H9 (cell line): ENCODE data around the gene MACC1. TPM values are rescaled to one million over a fixed set of nuclear protein-coding genes. Genes with fewer than 3 reads are reported as not detected.

ENCODE experiments used
- DNase-seq: peaks from one replicate; pipeline ENCODE4 v3.0.0-alpha.2; 2017
- H2AFZ ChIP-seq: one replicate; pipeline ENCODE4 v1.6.1; 2013; ENCODE audit warnings: mild to moderate bottlenecking, low read length, control low read depth, moderate library complexity
- H2AK5ac ChIP-seq: 2 replicates; pipeline ENCODE4 v1.6.1; 2013; ENCODE audit warnings: low read length, control low read depth, mixed read lengths; ENCODE audit not compliant: insufficient read length
- H2BK120ac ChIP-seq: one replicate; pipeline ENCODE4 v1.6.1; 2013; ENCODE audit warnings: low read depth, mild to moderate bottlenecking, low read length, control low read depth, inconsistent platforms; ENCODE audit not compliant: poor library complexity, severe bottlenecking
- H2BK12ac ChIP-seq: 2 replicates; pipeline ENCODE4 v1.6.1; 2013; ENCODE audit warnings: low read length, control low read depth, mixed read lengths, low read depth; ENCODE audit not compliant: insufficient read length
- H2BK15ac ChIP-seq: 2 replicates; pipeline ENCODE4 v1.6.1; 2013; ENCODE audit warnings: low read depth, low read length, control low read depth
- H2BK20ac ChIP-seq: one replicate; pipeline ENCODE4 v1.6.1; 2013; ENCODE audit warnings: low read depth, mild to moderate bottlenecking, low read length, control low read depth, inconsistent platforms; ENCODE audit not compliant: poor library complexity, severe bottlenecking
- H2BK5ac ChIP-seq: 2 replicates; pipeline ENCODE4 v1.6.1; 2013; ENCODE audit warnings: low read length, control low read depth, mixed read lengths; ENCODE audit not compliant: insufficient read length
- H3K14ac ChIP-seq: 2 replicates; pipeline ENCODE4 v1.6.1; 2013; ENCODE audit warnings: low read length, control low read depth; ENCODE audit not compliant: insufficient read depth
- H3K18ac ChIP-seq: 2 replicates; pipeline ENCODE4 v1.6.1; 2013; ENCODE audit warnings: low read depth, mild to moderate bottlenecking, mixed read lengths, low read length, control low read depth; ENCODE audit not compliant: insufficient read length
- H3K23ac ChIP-seq: 2 replicates; pipeline ENCODE4 v1.6.1; 2013; ENCODE audit warnings: low read length, control low read depth, mixed read lengths, low read depth; ENCODE audit not compliant: insufficient read length
- H3K23me2 ChIP-seq: 2 replicates; pipeline ENCODE4 v1.6.1; 2013; ENCODE audit warnings: low read depth, mild to moderate bottlenecking, mixed read lengths, low read length, control low read depth; ENCODE audit not compliant: insufficient read length, poor library complexity, severe bottlenecking
- H3K27ac ChIP-seq: 2 replicates; pipeline ENCODE4 v1.5.1; 2013; ENCODE audit warnings: low read length, control low read depth, mixed read lengths, low read depth; ENCODE audit not compliant: insufficient read length
- H3K27me3 ChIP-seq: 2 replicates; pipeline ENCODE4 v1.6.1; 2013; ENCODE audit warnings: low read length, control low read depth, inconsistent platforms; ENCODE audit not compliant: insufficient read depth
- H3K4ac ChIP-seq: 2 replicates; pipeline ENCODE4 v1.6.1; 2013; ENCODE audit warnings: low read depth, mild to moderate bottlenecking, control low read depth, inconsistent platforms, low read length, moderate library complexity
- H3K4me1 ChIP-seq: 2 replicates; pipeline ENCODE4 v1.6.1; 2013; ENCODE audit warnings: low read length, control low read depth, inconsistent platforms; ENCODE audit not compliant: insufficient read depth
- H3K4me2 ChIP-seq: 2 replicates; pipeline ENCODE4 v1.6.1; 2013; ENCODE audit warnings: low read length, control low read depth, mixed read lengths; ENCODE audit not compliant: insufficient read length, insufficient read depth
- H3K56ac ChIP-seq: 2 replicates; pipeline ENCODE4 v1.6.1; 2013; ENCODE audit warnings: low read depth, mild to moderate bottlenecking, mixed read lengths, low read length, control low read depth; ENCODE audit not compliant: insufficient read length
- H3K79me1 ChIP-seq: 2 replicates; pipeline ENCODE4 v1.6.1; 2013; ENCODE audit warnings: low read depth, mild to moderate bottlenecking, moderate library complexity, low read length, control low read depth, inconsistent platforms; ENCODE audit not compliant: insufficient read depth, poor library complexity, severe bottlenecking
- H3K79me2 ChIP-seq: 2 replicates; pipeline ENCODE4 v1.6.1; 2013; ENCODE audit warnings: low read length, control low read depth, inconsistent platforms; ENCODE audit not compliant: insufficient read depth
- H3K9ac ChIP-seq: 2 replicates; pipeline ENCODE4 v1.6.1; 2013; ENCODE audit warnings: low read length, control low read depth, mixed read lengths; ENCODE audit not compliant: insufficient read length; ENCODE audit errors: extremely low read depth
- H3K9me3 ChIP-seq: one replicate; pipeline ENCODE4 v1.6.1; 2013; ENCODE audit warnings: low read depth, low read length, inconsistent platforms; ENCODE audit not compliant: control insufficient read depth
- H3T11ph ChIP-seq: one replicate; pipeline ENCODE4 v1.6.1; 2013; ENCODE audit warnings: mild to moderate bottlenecking, low read length, control low read depth, inconsistent platforms
- H4K20me1 ChIP-seq: one replicate; pipeline ENCODE4 v1.6.1; 2013; ENCODE audit not compliant: control insufficient read depth, insufficient read length, insufficient read depth
- H4K5ac ChIP-seq: 2 replicates; pipeline ENCODE4 v1.6.1; 2013; ENCODE audit warnings: low read depth, mild to moderate bottlenecking, mixed read lengths, low read length, control low read depth; ENCODE audit not compliant: insufficient read length
- H4K8ac ChIP-seq: replicated peaks from 2 replicates; pipeline ENCODE4 v1.6.1; 2013; ENCODE audit warnings: low read length, control low read depth, mixed read lengths, low read depth; ENCODE audit not compliant: insufficient read length
- H4K91ac ChIP-seq: 2 replicates; pipeline ENCODE4 v1.6.1; 2013; ENCODE audit warnings: low read depth, mild to moderate bottlenecking, moderate library complexity, mixed read lengths, low read length, control low read depth; ENCODE audit not compliant: insufficient read length
- H3K27ac Mint-ChIP-seq, 3 experiments: 2 replicates in 2 of 3; 3 replicates in 1 of 3; pipeline ENCODE4 v1.8.0; 2020 to 2021; ENCODE audit warnings: mixed read lengths in 3 of 3, mild to moderate bottlenecking in 1 of 3, moderate library complexity in 1 of 3
- H3K27me3 Mint-ChIP-seq: 2 replicates; pipeline ENCODE4 v1.8.0; 2021; ENCODE audit warnings: low read depth, mild to moderate bottlenecking, moderate library complexity, mixed read lengths
- H3K36me3 Mint-ChIP-seq, 3 experiments: 2 replicates in 2 of 3; 3 replicates in 1 of 3; pipeline ENCODE4 v1.8.0; 2020 to 2021; ENCODE audit warnings: low read depth in 3 of 3, mixed read lengths in 3 of 3; ENCODE audit not compliant: insufficient read depth in 1 of 3
- H3K4me1 Mint-ChIP-seq, 2 experiments: 2 replicates each; pipeline ENCODE4 v1.8.0; 2020; ENCODE audit warnings: mixed read lengths in 2 of 2
- H3K4me3 Mint-ChIP-seq, 2 experiments: 2 replicates in 1 of 2; 3 replicates in 1 of 2; pipeline ENCODE4 v1.8.0; 2020 to 2021; ENCODE audit warnings: mild to moderate bottlenecking in 2 of 2, mixed read lengths in 2 of 2, moderate library complexity in 1 of 2
- H3K9me3 Mint-ChIP-seq, 2 experiments: 2 replicates in 1 of 2; 3 replicates in 1 of 2; pipeline ENCODE4 v1.8.0; 2020; ENCODE audit warnings: mild to moderate bottlenecking in 2 of 2, mixed read lengths in 2 of 2, moderate library complexity in 1 of 2
- WGBS: extraction: QIAGEN DNeasy Blood & Tissue Kit; methylation state at CpG from one replicate; pipeline ENCODE4 v1.1.7; 2013; ENCODE audit warnings: missing lambda C conversion rate, low lambda C conversion rate, mixed read lengths; ENCODE audit not compliant: insufficient read length; ENCODE audit errors: extremely low coverage; 5-methylcytosine and 5-hydroxymethylcytosine counted together
- total RNA-seq: library from RNA; stranded (reverse); gene quantifications from 2 replicates; pipeline ENCODE4 v1.2.1, GENCODE V29; 2021
- TF ChIP-seq, protein P1 (sequence below): fragments of 200-600 bp; sonication (generic); conservative IDR thresholded peaks from 3 replicates; pipeline ENCODE4 v1.8.0; 2021; ENCODE audit warnings: antibody characterized with exemption, mild to moderate bottlenecking

MACC1 gene
- total RNA-seq, 1 experiment from 2014 or later, result 11.0 TPM

DNA sequence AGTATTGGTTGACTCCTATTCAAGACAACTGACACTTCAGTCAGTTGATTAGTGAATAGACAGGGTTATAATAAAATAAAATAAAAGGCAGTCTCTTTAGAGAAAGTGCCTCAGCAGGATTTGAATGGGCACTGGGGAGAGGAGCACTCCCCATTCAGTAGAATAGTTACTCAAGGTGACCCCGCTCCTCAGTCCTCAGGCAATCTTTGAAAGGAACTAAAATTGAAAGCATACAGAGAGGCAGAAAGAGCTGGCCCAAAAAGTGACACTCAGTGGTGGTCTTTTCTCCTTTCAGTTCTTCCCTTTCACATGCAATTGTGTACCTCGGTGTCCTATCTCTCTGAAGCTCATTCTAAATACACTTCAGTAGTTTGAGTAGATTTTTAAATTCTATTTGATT, 47.4 kb upstream of the MACC1 start:
- Histone ChIP-seq H2AFZ (no peak overlapping the region), H3K23me2 (no peaks in the 10 kb centered on the region), H2BK20ac (no peak overlapping the region), H4K20me1 (no peaks in the 10 kb centered on the region), H3K14ac (no peak overlapping the region), H2BK120ac (no peak overlapping the region), H4K8ac (no peak overlapping the region), H3K18ac (no peak overlapping the region), H2BK15ac (no peak overlapping the region), H2BK12ac (no peak overlapping the region), H2BK5ac (no peak overlapping the region), H3K56ac (no peak overlapping the region), H3K27me3 (no peaks in the 10 kb centered on the region), H4K91ac (no peak overlapping the region), H4K5ac (no peak overlapping the region), H2AK5ac (no peak overlapping the region), H3K4ac (no peak overlapping the region), H3K9me3 (no peaks in the 10 kb centered on the region), H3K4me2 (no peak overlapping the region), H3T11ph (no peak overlapping the region), H3K9ac (no peak overlapping the region), H3K79me1 (no peaks in the 10 kb centered on the region), H3K27ac (no peak overlapping the region), H3K4me1 (no peaks in the 10 kb centered on the region; the same call in 1 of the 2 replicates), H3K79me2 (no peaks in the 10 kb centered on the region), H3K23ac (no peak overlapping the region)
- Mint-ChIP-seq H3K27ac (no peak overlapping the region), H3K9me3 (no peaks in the 10 kb centered on the region), H3K4me1 (peaks cover 25 to 30% of the 10 kb centered on the region in 2 experiments), H3K36me3 (no peaks in the 10 kb centered on the region), H3K4me3 (no peak overlapping the region), H3K27me3 (no peaks in the 10 kb centered on the region)
- TF ChIP-seq, protein P1, sequence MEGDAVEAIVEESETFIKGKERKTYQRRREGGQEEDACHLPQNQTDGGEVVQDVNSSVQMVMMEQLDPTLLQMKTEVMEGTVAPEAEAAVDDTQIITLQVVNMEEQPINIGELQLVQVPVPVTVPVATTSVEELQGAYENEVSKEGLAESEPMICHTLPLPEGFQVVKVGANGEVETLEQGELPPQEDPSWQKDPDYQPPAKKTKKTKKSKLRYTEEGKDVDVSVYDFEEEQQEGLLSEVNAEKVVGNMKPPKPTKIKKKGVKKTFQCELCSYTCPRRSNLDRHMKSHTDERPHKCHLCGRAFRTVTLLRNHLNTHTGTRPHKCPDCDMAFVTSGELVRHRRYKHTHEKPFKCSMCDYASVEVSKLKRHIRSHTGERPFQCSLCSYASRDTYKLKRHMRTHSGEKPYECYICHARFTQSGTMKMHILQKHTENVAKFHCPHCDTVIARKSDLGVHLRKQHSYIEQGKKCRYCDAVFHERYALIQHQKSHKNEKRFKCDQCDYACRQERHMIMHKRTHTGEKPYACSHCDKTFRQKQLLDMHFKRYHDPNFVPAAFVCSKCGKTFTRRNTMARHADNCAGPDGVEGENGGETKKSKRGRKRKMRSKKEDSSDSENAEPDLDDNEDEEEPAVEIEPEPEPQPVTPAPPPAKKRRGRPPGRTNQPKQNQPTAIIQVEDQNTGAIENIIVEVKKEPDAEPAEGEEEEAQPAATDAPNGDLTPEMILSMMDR, result no peak
- no peak for DNase-seq
- WGBS, result no CpG with 5 or more reads among the region's 2 CpGs
